ENCODE results near the gene ZNF705A.
"Not testable (repeated sequence)": the region's sequence is repeated elsewhere in the genome, so short reads cannot be mapped to it uniquely, and the experiment has no call there.

Gene ZNF705A

DNA sequence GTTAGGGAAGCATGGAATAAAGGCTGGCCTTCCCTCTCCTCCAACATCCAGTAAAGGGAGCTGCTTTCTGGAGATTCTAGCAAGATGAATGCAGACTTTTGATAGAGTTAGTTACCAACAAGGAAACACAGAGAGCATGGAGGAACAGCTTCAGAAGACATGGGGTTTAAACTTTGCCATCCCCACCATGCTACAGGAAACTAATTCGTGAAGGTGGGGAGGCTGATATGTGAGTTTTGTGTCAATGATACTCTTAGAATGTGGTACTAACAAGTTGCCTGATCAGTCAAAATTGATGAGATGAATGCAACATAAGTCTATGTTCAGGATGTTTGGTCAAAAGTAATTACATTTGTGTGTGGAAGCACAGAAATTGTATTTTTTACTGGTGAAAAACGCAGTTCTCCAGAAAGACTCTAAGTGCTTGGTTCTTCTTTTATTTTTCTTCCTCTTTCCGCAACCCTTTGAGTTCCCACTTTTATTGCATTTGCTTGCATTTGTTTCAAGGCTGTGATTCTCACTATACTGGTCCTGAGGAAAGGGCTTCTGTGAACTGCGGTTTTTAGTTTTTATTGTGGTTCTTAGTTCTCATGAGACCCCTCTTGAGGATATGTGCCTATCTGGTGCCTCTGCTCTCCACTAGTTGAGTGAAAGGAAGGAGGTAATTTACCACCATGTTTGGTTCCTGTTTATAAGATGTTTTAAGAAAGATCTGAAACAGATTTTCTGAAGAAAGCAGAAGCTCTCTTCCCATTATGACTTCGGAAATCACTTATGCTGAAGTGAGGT is 33.5 kb upstream of the ZNF705A start, which contains the start of gene CLEC4A:
CLEC4A (plus strand) TSS at position 494 of the 789 bp plus-strand sequence; CDS start at position 756, 262 bp downstream.
- no peaks in the 10 kb centered on the region for H3K36me3 ChIP-seq (ENCODE audit: low read length)
- H3F3A ChIP-seq (ENCODE audit: insufficient read depth), result no peaks in the 10 kb centered on the region
- no peak within 1 kb of the TSS for H3K4me3 ChIP-seq (ENCODE audit: insufficient read depth, low read length, poor library complexity, severe bottlenecking)
- no peaks in the 10 kb centered on the region for H3K79me2 ChIP-seq (ENCODE audit: insufficient read depth, low read length)
- H3K4me2 ChIP-seq (ENCODE audit: low read depth, low read length, poor library complexity, severe bottlenecking), result no peak within 1 kb of the TSS
- H3K9me2 ChIP-seq (replicated peaks; ENCODE audit: insufficient read depth, low read length), result no peaks in the 10 kb centered on the region
- H2AFZ ChIP-seq (ENCODE audit: low read depth, low read length, severe bottlenecking), result no peak within 1 kb of the TSS
- TF ChIP-seq EZH2phosphoT487 (conservative IDR thresholded peaks at IDR 0.05; ENCODE audit: low read length), result no peak
- TF ChIP-seq, protein P1, sequence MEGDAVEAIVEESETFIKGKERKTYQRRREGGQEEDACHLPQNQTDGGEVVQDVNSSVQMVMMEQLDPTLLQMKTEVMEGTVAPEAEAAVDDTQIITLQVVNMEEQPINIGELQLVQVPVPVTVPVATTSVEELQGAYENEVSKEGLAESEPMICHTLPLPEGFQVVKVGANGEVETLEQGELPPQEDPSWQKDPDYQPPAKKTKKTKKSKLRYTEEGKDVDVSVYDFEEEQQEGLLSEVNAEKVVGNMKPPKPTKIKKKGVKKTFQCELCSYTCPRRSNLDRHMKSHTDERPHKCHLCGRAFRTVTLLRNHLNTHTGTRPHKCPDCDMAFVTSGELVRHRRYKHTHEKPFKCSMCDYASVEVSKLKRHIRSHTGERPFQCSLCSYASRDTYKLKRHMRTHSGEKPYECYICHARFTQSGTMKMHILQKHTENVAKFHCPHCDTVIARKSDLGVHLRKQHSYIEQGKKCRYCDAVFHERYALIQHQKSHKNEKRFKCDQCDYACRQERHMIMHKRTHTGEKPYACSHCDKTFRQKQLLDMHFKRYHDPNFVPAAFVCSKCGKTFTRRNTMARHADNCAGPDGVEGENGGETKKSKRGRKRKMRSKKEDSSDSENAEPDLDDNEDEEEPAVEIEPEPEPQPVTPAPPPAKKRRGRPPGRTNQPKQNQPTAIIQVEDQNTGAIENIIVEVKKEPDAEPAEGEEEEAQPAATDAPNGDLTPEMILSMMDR (IDR thresholded peaks at IDR 0.05; ENCODE audit: insufficient read depth, low read length, poor library complexity, severe bottlenecking), result no peak
- H3K27ac ChIP-seq (ENCODE audit: low read depth, low read length), result no peak within 1 kb of the TSS
- H3K9ac ChIP-seq (ENCODE audit: low read length), result no peak within 1 kb of the TSS
- no peaks in the 10 kb centered on the region for H3K9me3 ChIP-seq (ENCODE audit: insufficient read depth, low read length)
- no peaks in the 10 kb centered on the region for H4K20me1 ChIP-seq (ENCODE audit: low read depth, low read length)
- no peaks in the 10 kb centered on the region for H3K27me3 ChIP-seq (ENCODE audit: low read length)

DNA sequence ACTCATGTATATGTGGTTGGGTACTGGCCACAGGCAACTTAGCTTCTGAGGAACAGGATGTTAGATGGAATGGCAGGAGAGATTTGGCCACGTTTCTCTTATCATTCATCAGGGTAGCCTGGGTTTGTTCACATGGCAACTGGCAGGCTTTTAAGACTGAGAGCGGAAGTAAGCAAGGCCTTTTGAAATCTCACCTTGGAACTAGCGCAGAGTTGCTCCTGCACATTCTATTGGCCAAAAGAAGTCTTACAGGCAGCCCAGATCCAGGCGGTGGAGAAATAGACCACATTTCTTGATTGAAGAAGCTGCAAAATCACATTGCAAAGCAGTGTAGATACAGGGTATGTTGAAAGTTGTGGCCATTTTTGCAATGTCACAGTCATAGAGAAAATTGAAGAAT is 29.7 kb upstream of the ZNF705A start:
- Histone ChIP-seq H3F3A (ENCODE audit: insufficient read depth) (no peaks in the 10 kb centered on the region), H3K9me2 (replicated peaks; ENCODE audit: insufficient read depth, low read length) (no peaks in the 10 kb centered on the region), H3K4me2 (ENCODE audit: low read depth, low read length, poor library complexity, severe bottlenecking) (no peak overlapping the region), H3K36me3 (ENCODE audit: low read length) (no peaks in the 10 kb centered on the region), H3K4me3 (ENCODE audit: insufficient read depth, low read length, poor library complexity, severe bottlenecking) (no peak overlapping the region), H4K20me1 (ENCODE audit: low read depth, low read length) (no peaks in the 10 kb centered on the region), H3K9ac (ENCODE audit: low read length) (no peak overlapping the region), H3K9me3 (ENCODE audit: insufficient read depth, low read length) (no peaks in the 10 kb centered on the region), H3K27me3 (ENCODE audit: low read length) (no peaks in the 10 kb centered on the region), H3K79me2 (ENCODE audit: insufficient read depth, low read length) (no peaks in the 10 kb centered on the region), H2AFZ (ENCODE audit: low read depth, low read length, severe bottlenecking) (no peak overlapping the region), H3K27ac (ENCODE audit: low read depth, low read length) (no peak overlapping the region)
- no peak for TF ChIP-seq EZH2phosphoT487 (conservative IDR thresholded peaks at IDR 0.05; ENCODE audit: low read length)
- TF ChIP-seq, protein P1 (IDR thresholded peaks at IDR 0.05; ENCODE audit: insufficient read depth, low read length, poor library complexity, severe bottlenecking), result no peak

DNA sequence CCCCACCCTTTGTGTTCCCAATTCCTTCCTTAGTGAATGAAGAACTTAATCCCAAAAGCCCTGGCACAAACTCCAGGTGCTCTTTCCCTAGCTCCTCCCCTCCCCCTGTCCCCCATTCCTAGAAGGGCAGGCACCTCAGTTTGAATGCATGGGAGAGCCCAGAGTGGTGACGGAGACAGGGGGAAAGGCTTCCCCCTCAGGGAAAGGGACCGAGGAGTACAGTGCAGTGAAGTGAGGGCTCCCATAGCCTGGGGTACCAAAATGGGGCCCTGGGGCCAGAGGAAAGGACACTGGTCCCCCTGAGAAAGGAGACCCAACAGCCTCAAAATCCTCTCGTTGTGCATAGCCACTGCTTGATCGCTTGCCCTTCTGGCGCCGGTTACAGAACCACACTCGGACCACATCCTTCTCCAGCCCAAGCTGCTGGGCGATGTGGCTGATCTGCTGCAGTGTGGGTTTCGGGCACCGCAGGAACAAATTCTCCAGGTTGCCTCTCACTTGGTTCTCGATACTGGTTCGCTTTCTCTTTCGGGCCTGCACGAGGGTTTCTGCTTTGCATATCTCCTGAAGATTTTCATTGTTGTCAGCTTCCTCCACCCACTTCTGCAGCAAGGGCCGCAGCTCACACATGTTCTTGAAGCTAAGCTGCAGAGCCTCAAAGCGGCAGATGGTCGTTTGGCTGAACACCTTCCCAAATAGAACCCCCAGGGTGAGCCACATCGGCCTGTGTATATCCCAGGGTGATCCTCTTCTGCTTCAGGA is 23.0 kb upstream of the ZNF705A start:
- H4K20me1 ChIP-seq (ENCODE audit: low read depth, low read length); H3K4me2 ChIP-seq (ENCODE audit: low read depth, low read length, poor library complexity, severe bottlenecking); H3K9me3 ChIP-seq (ENCODE audit: insufficient read depth, low read length); H3K36me3 ChIP-seq (ENCODE audit: low read length); H3K27ac ChIP-seq (ENCODE audit: low read depth, low read length); H3K4me3 ChIP-seq (ENCODE audit: insufficient read depth, low read length, poor library complexity, severe bottlenecking); H2AFZ ChIP-seq (ENCODE audit: low read depth, low read length, severe bottlenecking); H3K27me3 ChIP-seq (ENCODE audit: low read length); H3F3A ChIP-seq (ENCODE audit: insufficient read depth); H3K9me2 ChIP-seq (replicated peaks; ENCODE audit: insufficient read depth, low read length); H3K79me2 ChIP-seq (ENCODE audit: insufficient read depth, low read length); H3K9ac ChIP-seq (ENCODE audit: low read length): not testable (repeated sequence)

DNA sequence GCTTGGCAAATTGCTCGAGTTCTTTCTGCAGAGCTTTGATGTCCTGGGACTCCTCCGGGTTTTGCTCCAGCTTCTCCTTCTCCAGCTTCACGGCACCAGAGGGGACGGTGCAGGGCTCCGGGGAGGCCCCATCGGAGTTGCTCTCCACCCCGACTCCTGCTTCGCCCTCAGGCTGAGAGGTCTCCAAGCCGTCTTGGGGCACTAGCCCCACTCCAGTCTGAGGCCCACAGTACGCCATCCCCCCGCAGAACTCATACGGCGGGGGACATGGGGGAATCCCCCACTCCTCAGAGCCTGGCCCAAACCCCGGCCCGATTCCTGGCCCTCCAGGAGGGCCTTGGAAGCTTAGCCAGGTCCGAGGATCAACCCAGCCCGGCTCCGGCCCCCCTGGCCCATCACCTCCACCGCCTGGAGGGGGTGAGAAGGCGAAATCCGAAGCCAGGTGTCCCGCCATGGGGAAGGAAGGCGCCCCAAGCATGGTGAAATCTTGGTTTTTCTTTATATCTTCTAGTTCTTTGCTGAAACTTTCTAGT is 22.4 kb upstream of the ZNF705A start:
- not testable (repeated sequence) for H3K9ac ChIP-seq (ENCODE audit: low read length); H3K9me3 ChIP-seq (ENCODE audit: insufficient read depth, low read length); H3K36me3 ChIP-seq (ENCODE audit: low read length); H3K27ac ChIP-seq (ENCODE audit: low read depth, low read length); H3K79me2 ChIP-seq (ENCODE audit: insufficient read depth, low read length); H2AFZ ChIP-seq (ENCODE audit: low read depth, low read length, severe bottlenecking); H3K4me3 ChIP-seq (ENCODE audit: insufficient read depth, low read length, poor library complexity, severe bottlenecking); H3K4me2 ChIP-seq (ENCODE audit: low read depth, low read length, poor library complexity, severe bottlenecking); H3F3A ChIP-seq (ENCODE audit: insufficient read depth); H3K27me3 ChIP-seq (ENCODE audit: low read length); H4K20me1 ChIP-seq (ENCODE audit: low read depth, low read length); H3K9me2 ChIP-seq (replicated peaks; ENCODE audit: insufficient read depth, low read length)

DNA sequence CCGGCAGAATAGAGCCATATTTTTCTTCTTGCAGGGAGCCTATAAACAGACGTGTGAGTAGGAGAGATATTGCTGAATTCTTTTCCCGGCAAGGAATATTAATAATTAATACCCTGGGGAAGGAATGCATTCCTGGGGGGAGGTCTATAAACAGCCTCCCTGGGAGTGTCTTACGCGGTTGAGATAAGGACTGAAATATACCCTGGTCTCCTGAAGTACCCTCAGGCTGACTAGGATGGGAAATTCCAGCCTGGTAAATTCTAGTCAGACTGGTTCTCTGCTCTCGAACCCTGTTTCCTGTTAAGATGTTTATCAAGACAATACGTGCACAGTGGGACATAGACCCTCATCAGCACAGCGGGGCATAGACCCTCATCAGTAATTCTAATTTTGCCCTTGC is 15.2 kb upstream of the ZNF705A start:
- H3K27me3 ChIP-seq (ENCODE audit: low read length); H2AFZ ChIP-seq (ENCODE audit: low read depth, low read length, severe bottlenecking); H3K4me3 ChIP-seq (ENCODE audit: insufficient read depth, low read length, poor library complexity, severe bottlenecking); H3F3A ChIP-seq (ENCODE audit: insufficient read depth); H3K9me3 ChIP-seq (ENCODE audit: insufficient read depth, low read length); H3K4me2 ChIP-seq (ENCODE audit: low read depth, low read length, poor library complexity, severe bottlenecking); H3K9ac ChIP-seq (ENCODE audit: low read length); H4K20me1 ChIP-seq (ENCODE audit: low read depth, low read length); H3K79me2 ChIP-seq (ENCODE audit: insufficient read depth, low read length); H3K9me2 ChIP-seq (replicated peaks; ENCODE audit: insufficient read depth, low read length); H3K27ac ChIP-seq (ENCODE audit: low read depth, low read length); H3K36me3 ChIP-seq (ENCODE audit: low read length): not testable (repeated sequence)

All from SU-DHL-6 (cell line).